H1 (cell line): ENCODE data around the gene CDRT4.

Experiments
- BCL11A ChIP-seq, 2 experiments: IDR thresholded peaks; one replicate each; pipeline ENCODE4 v1.6.1; 2011; ENCODE audit warnings: low read depth in 2 of 2, low read length in 2 of 2, mild to moderate bottlenecking in 2 of 2
- CEBPB ChIP-seq: IDR thresholded peaks from 2 replicates; pipeline ENCODE4 v1.6.1; 2012; ENCODE audit warnings: low read depth, low read length
- CHD2 ChIP-seq: IDR thresholded peaks from 2 replicates; pipeline ENCODE4 v1.6.1; 2012; ENCODE audit warnings: low read length, improper control_type of control experiment
- CREB1 ChIP-seq: IDR thresholded peaks from 2 replicates; pipeline ENCODE4 v1.6.1; 2012; ENCODE audit warnings: inconsistent platforms
- CTCF ChIP-seq, 3 experiments: IDR thresholded peaks; 1 replicate in 2 of 3; 2 replicates in 1 of 3; pipeline versions ENCODE4 v1.5.1 to v1.6.1; 2011; ENCODE audit warnings: low read length in 3 of 3, mild to moderate bottlenecking in 3 of 3, inconsistent platforms in 2 of 3, low read depth in 1 of 3, moderate library complexity in 1 of 3; ENCODE audit not compliant: insufficient read depth in 1 of 3; ENCODE audit errors: control extremely low read depth in 1 of 3
- E2F6 ChIP-seq: IDR thresholded peaks from 2 replicates; pipeline ENCODE4 v1.6.1; 2012; ENCODE audit warnings: inconsistent platforms
- EZH2 ChIP-seq: fragments of 200-600 bp; sonication (generic); IDR thresholded peaks from 2 replicates; pipeline ENCODE4 v1.7.1; 2012; ENCODE audit warnings: low read depth, mild to moderate bottlenecking, moderate library complexity, low read length, inconsistent platforms; ENCODE audit not compliant: severe bottlenecking
- KDM1A ChIP-seq: fragments of 200-600, 300-600 bp; sonication (generic); IDR thresholded peaks from 2 replicates; pipeline ENCODE4 v1.7.1; 2016; ENCODE audit warnings: mild to moderate bottlenecking, low read length, borderline replicate concordance
- NRF1 ChIP-seq: IDR thresholded peaks from 2 replicates; pipeline ENCODE4 v1.6.1; 2011; ENCODE audit warnings: mild to moderate bottlenecking, low read depth, low read length, improper control_type of control experiment
- POLR2A ChIP-seq, 2 experiments: IDR thresholded peaks; 1 replicate in 1 of 2; 2 replicates in 1 of 2; pipeline ENCODE4 v1.6.1; 2011; ENCODE audit warnings: low read depth in 2 of 2, low read length in 2 of 2, mild to moderate bottlenecking in 2 of 2; ENCODE audit errors: control extremely low read depth in 1 of 2
- POLR2AphosphoS5 ChIP-seq: IDR thresholded peaks from 2 replicates; pipeline ENCODE4 v1.6.1; 2011; ENCODE audit warnings: low read depth, low read length
- SUZ12 ChIP-seq: fragments of 200-600 bp; sonication (generic); IDR thresholded peaks from 2 replicates; pipeline ENCODE4 v1.6.1; 2012; ENCODE audit warnings: mild to moderate bottlenecking, inconsistent platforms, low read length, moderate library complexity, mixed read lengths

- no peak for TF ChIP-seq EZH2
- TF ChIP-seq SUZ12, result no peak
- no peak for TF ChIP-seq CTCF (IDR thresholded peaks at IDR 0.05; ENCODE audit: control extremely low read depth in 1 of 3, insufficient read depth in 1 of 3, low read depth in 1 of 3, low read length in 3 of 3)
- no peak for TF ChIP-seq KDM1A
- TF ChIP-seq POLR2A (IDR thresholded peaks at IDR 0.05; ENCODE audit: control extremely low read depth in 1 of 2, low read depth in 2 of 2, low read length in 2 of 2), result no peak
- TF ChIP-seq CHD2, result no peak
- TF ChIP-seq CEBPB, result no peak
- no peak for TF ChIP-seq POLR2AphosphoS5
- no peak for TF ChIP-seq CREB1
- no peak for TF ChIP-seq NRF1
- TF ChIP-seq E2F6, result no peak
- no peak for TF ChIP-seq BCL11A (IDR thresholded peaks at IDR 0.05; ENCODE audit: low read depth in 2 of 2, low read length in 2 of 2)
These were observed 19.4 kb downstream of the CDRT4 start for GRCh38 chr17:15447928-15448579.
